ENCODE results near the gene CYB5R3. TPM values are rescaled to one million over a fixed set of nuclear protein-coding genes. Genes with fewer than 3 reads are reported as not detected.
"Not testable (repeated sequence)": the region's sequence is repeated elsewhere in the genome, so short reads cannot be mapped to it uniquely, and the experiment has no call there.

CYB5R3 gene
- total RNA-seq, 4 donors from 2014 or later = 122 to 182 (median 152) TPM

- peak overlapping the region; percentile 37 for H3K4me3 ChIP-seq (ENCODE audit: low read depth, poor library complexity, severe bottlenecking)
- peak; percentile 66 to 95 for DNase-seq (ENCODE audit: low spot score in 2 of 2)
- intact Hi-C loops (cut with DNase I; ENCODE audit: low total_unique reads) = no loop called here
- WGBS, 2 donors = 9 to 10% methylated on average over 33 to 36 of the region's 64 CpGs
- TF ChIP-seq POLR2A (IDR thresholded peaks at IDR 0.05) = no peak
- no peak for TF ChIP-seq CTCF (IDR thresholded peaks at IDR 0.05)
Observed at GRCh38 chr22:42581762-42582716, 67.2 kb downstream of the CYB5R3 start.

GRCh38 chr22:42581194-42581761 is 67.9 kb downstream of the CYB5R3 start:
- DNase-seq (ENCODE audit: low spot score in 2 of 2); intact Hi-C loops (cut with DNase I; ENCODE audit: low total_unique reads): not testable (repeated sequence)
- 1% methylated on average over 14 of the region's 22 CpGs for WGBS, 2 donors
- peak overlapping the region; percentile 37 for H3K4me3 ChIP-seq (ENCODE audit: low read depth, poor library complexity, severe bottlenecking)

GRCh38 chr22:42580040-42580439 is 69.2 kb downstream of the CYB5R3 start:
- DNase-seq (ENCODE audit: low spot score in 2 of 2); intact Hi-C loops (cut with DNase I; ENCODE audit: low total_unique reads); H3K4me3 ChIP-seq (ENCODE audit: low read depth, poor library complexity, severe bottlenecking): not testable (repeated sequence)
- WGBS, 2 donors = 93 to 100% methylated on average over 3 of the region's 4 CpGs

- no peak overlapping the region for H3K4me3 ChIP-seq (ENCODE audit: low read depth, poor library complexity, severe bottlenecking)
- TF ChIP-seq POLR2A (IDR thresholded peaks at IDR 0.05) (no peak), CTCF (IDR thresholded peaks at IDR 0.05) (no peak)
- intact Hi-C loops (cut with DNase I; ENCODE audit: low total_unique reads) = no loop called here
- 88 to 92% methylated on average over 14 to 15 of the region's 15 CpGs for WGBS, 2 donors
- DNase-seq (ENCODE audit: low spot score in 2 of 2) = no peak
Observed at GRCh38 chr22:42577623-42578240, 71.5 kb downstream of the CYB5R3 start.

- WGBS, 2 donors = 91 to 92% methylated on average over 4 to 9 of the region's 9 CpGs
- H3K4me3 ChIP-seq (ENCODE audit: low read depth, poor library complexity, severe bottlenecking); DNase-seq (ENCODE audit: low spot score in 2 of 2); intact Hi-C loops (cut with DNase I; ENCODE audit: low total_unique reads): not testable (repeated sequence)
Observed at GRCh38 chr22:42577141-42577540, 72.1 kb downstream of the CYB5R3 start.

GRCh38 chr22:42575996-42576574 is 73.1 kb downstream of the CYB5R3 start:
- DNase-seq (ENCODE audit: low spot score in 2 of 2); intact Hi-C loops (cut with DNase I; ENCODE audit: low total_unique reads); H3K4me3 ChIP-seq (ENCODE audit: low read depth, poor library complexity, severe bottlenecking): not testable (repeated sequence)
- 90 to 94% methylated on average over 22 to 23 of the region's 30 CpGs for WGBS, 2 donors

GRCh38 chr22:42574468-42574867 is 74.7 kb downstream of the CYB5R3 start:
- DNase-seq (ENCODE audit: low spot score in 2 of 2); intact Hi-C loops (cut with DNase I; ENCODE audit: low total_unique reads); H3K4me3 ChIP-seq (ENCODE audit: low read depth, poor library complexity, severe bottlenecking): not testable (repeated sequence)
- 89 to 94% methylated on average over 16 to 17 of the region's 21 CpGs for WGBS, 2 donors

- DNase-seq (ENCODE audit: low spot score in 2 of 2); intact Hi-C loops (cut with DNase I; ENCODE audit: low total_unique reads); H3K4me3 ChIP-seq (ENCODE audit: low read depth, poor library complexity, severe bottlenecking): not testable (repeated sequence)
- WGBS, 2 donors = 67% methylated on average over 1 of the region's 1 CpG; no CpG with 5 or more reads in 1 of the 2 donors
Observed at GRCh38 chr22:42574046-42574445, 75.1 kb downstream of the CYB5R3 start.

- DNase-seq (ENCODE audit: low spot score in 2 of 2); H3K4me3 ChIP-seq (ENCODE audit: low read depth, poor library complexity, severe bottlenecking); intact Hi-C loops (cut with DNase I; ENCODE audit: low total_unique reads): not testable (repeated sequence)
- WGBS, 2 donors = 90 to 95% methylated on average over 3 to 12 of the region's 12 CpGs
Observed at GRCh38 chr22:42571068-42571467, 78.1 kb downstream of the CYB5R3 start.

- WGBS, 2 donors = 80 to 84% methylated on average over 9 of the region's 9 CpGs
- intact Hi-C loops (cut with DNase I; ENCODE audit: low total_unique reads); DNase-seq (ENCODE audit: low spot score in 2 of 2); H3K4me3 ChIP-seq (ENCODE audit: low read depth, poor library complexity, severe bottlenecking): not testable (repeated sequence)
Observed at GRCh38 chr22:42570580-42570979, 78.6 kb downstream of the CYB5R3 start.

- WGBS, 2 donors = 75 to 99% methylated on average over 4 to 6 of the region's 6 CpGs
- intact Hi-C loops (cut with DNase I; ENCODE audit: low total_unique reads) = not testable (repeated sequence)
Observed at GRCh38 chr22:42567950-42568349, 81.2 kb downstream of the CYB5R3 start.

More at GRCh38 chr22:42567950-42568349, 81.2 kb downstream of the CYB5R3 start:
- not testable (repeated sequence) for H3K4me3 ChIP-seq (ENCODE audit: low read depth, poor library complexity, severe bottlenecking); DNase-seq (ENCODE audit: low spot score in 2 of 2)
